Measurements from ENCODE around the gene APOC1.

- TF ChIP-seq CTCF (IDR thresholded peaks at IDR 0.05) (no peak), POLR2A (IDR thresholded peaks at IDR 0.05) (no peak)
Observed at GRCh38 chr19:44908836-44909261, 5.6 kb upstream of the APOC1 start.
